Right kidney (tissue), 1 donor: ENCODE measurements around the gene C1QL1.
"Not testable (repeated sequence)": the region's sequence is repeated elsewhere in the genome, so short reads cannot be mapped to it uniquely, and the experiment has no call there.

Experiments
- DNase-seq: peaks from one replicate; pipeline ENCODE4 v3.0.0-alpha.2; 2016

Gene C1QL1

GRCh38 chr17:44961921-44962350 is 6.2 kb downstream of the C1QL1 start:
- no peak for DNase-seq

- DNase-seq, result no peak
Measured at GRCh38 chr17:44960691-44961090, 7.4 kb downstream of the C1QL1 start.

GRCh38 chr17:44959821-44960531 is 8.1 kb downstream of the C1QL1 start:
- peak; percentile 71 for DNase-seq

- no peak for DNase-seq
Measured at GRCh38 chr17:44956998-44957981, 10.8 kb downstream of the C1QL1 start.

GRCh38 chr17:44955674-44956425 is 12.3 kb downstream of the C1QL1 start:
- peak; percentile 49 for DNase-seq

GRCh38 chr17:44952946-44953475 is 15.1 kb downstream of the C1QL1 start:
- no peak for DNase-seq

GRCh38 chr17:44948315-44948795 is 19.7 kb downstream of the C1QL1 start:
- no peak for DNase-seq

- peak; percentile 82 for DNase-seq
Measured at GRCh38 chr17:44947461-44948314, 20.4 kb downstream of the C1QL1 start, which contains the start of gene KIF18B. Gene KIF18B, minus strand, starts transcription at chr17:44947773. Its CDS starts 11,429 bp downstream, at chr17:44936344.

GRCh38 chr17:44945652-44946051 is 22.5 kb downstream of the C1QL1 start:
- DNase-seq, result not testable (repeated sequence)

- no peak for DNase-seq
Measured at GRCh38 chr17:44942456-44942855, 25.6 kb downstream of the C1QL1 start.

GRCh38 chr17:44941712-44942331 is 26.3 kb downstream of the C1QL1 start:
- DNase-seq, result no peak

GRCh38 chr17:44940768-44941167 is 27.3 kb downstream of the C1QL1 start:
- no peak for DNase-seq

- DNase-seq, result no peak
Measured at GRCh38 chr17:44940317-44940716, 27.8 kb downstream of the C1QL1 start.

- DNase-seq, result no peak
Measured at GRCh38 chr17:44935116-44935515, 33.0 kb downstream of the C1QL1 start.

- no peak for DNase-seq
Measured at GRCh38 chr17:44934745-44935105, 33.4 kb downstream of the C1QL1 start.

GRCh38 chr17:44933824-44934744 is 34.0 kb downstream of the C1QL1 start:
- DNase-seq, result no peak

GRCh38 chr17:44932787-44933097 is 35.4 kb downstream of the C1QL1 start:
- DNase-seq, result no peak

- DNase-seq, result no peak
Measured at GRCh38 chr17:44932096-44932786, 35.9 kb downstream of the C1QL1 start.

GRCh38 chr17:44931376-44931775 is 36.7 kb downstream of the C1QL1 start:
- no peak for DNase-seq
